Measurements from ENCODE around the gene PA2G4. TPM values are rescaled to one million over a fixed set of nuclear protein-coding genes. Genes with fewer than 3 reads are reported as not detected.

PA2G4 gene
- total RNA-seq, 1 donor from 2014 or later = 141 TPM

Other genes with a start within 250 kb of the PA2G4 start
- gene PYM1, start 176.7 kb upstream of the PA2G4 start, total RNA-seq (ENCODE audit: low replicate concordance) = 28.0 and 33.7 TPM in 2 replicates
- 28.6 and 46.6 TPM in 2 replicates for gene DGKA, start 173.4 kb upstream of the PA2G4 start, total RNA-seq (ENCODE audit: low replicate concordance)
- 1.4 and 136 TPM in 2 replicates for gene PMEL, start 138.5 kb upstream of the PA2G4 start, total RNA-seq (ENCODE audit: low replicate concordance)
- gene CDK2, start 137.7 kb upstream of the PA2G4 start, total RNA-seq (ENCODE audit: low replicate concordance) = 52.8 and 82.8 TPM in 2 replicates
- gene RAB5B, start 130.5 kb upstream of the PA2G4 start, total RNA-seq (ENCODE audit: low replicate concordance) = 105 and 131 TPM in 2 replicates
- 28.4 and 34.6 TPM in 2 replicates for gene SUOX, start 107.3 kb upstream of the PA2G4 start, total RNA-seq (ENCODE audit: low replicate concordance)
- gene IKZF4, start 83.5 kb upstream of the PA2G4 start, total RNA-seq (ENCODE audit: low replicate concordance) = 6.1 and 21.0 TPM in 2 replicates
- 20.2 and 38.7 TPM in 2 replicates for gene RPS26, start 62.6 kb upstream of the PA2G4 start, total RNA-seq (ENCODE audit: low replicate concordance)
- gene ERBB3, start 24.4 kb upstream of the PA2G4 start, total RNA-seq (ENCODE audit: low replicate concordance) = 76.5 and 176 TPM in 2 replicates
- gene RPL41, start 12.1 kb downstream of the PA2G4 start, total RNA-seq (ENCODE audit: low replicate concordance) = 4,566 and 4,714 TPM in 2 replicates
- 11.6 and 12.1 TPM in 2 replicates for gene ZC3H10, start 13.7 kb downstream of the PA2G4 start, total RNA-seq (ENCODE audit: low replicate concordance)
- 81.4 and 96.3 TPM in 2 replicates for gene ESYT1, start 23.7 kb downstream of the PA2G4 start, total RNA-seq (ENCODE audit: low replicate concordance)
- 66.2 and 161 TPM in 2 replicates for gene MYL6B, start 48.0 kb downstream of the PA2G4 start, total RNA-seq (ENCODE audit: low replicate concordance)
- 1,223 and 1,943 TPM in 2 replicates for gene MYL6, start 53.8 kb downstream of the PA2G4 start, total RNA-seq (ENCODE audit: low replicate concordance)
- 92.8 and 147 TPM in 2 replicates for gene SMARCC2, start 84.9 kb downstream of the PA2G4 start, total RNA-seq (ENCODE audit: low replicate concordance)
- 33.7 and 37.7 TPM in 2 replicates for gene RNF41, start 117.4 kb downstream of the PA2G4 start, total RNA-seq (ENCODE audit: low replicate concordance)
- gene NABP2, start 119.8 kb downstream of the PA2G4 start, total RNA-seq (ENCODE audit: low replicate concordance) = 37.5 and 40.0 TPM in 2 replicates
- 23.0 and 37.7 TPM in 2 replicates for gene SLC39A5, start 125.5 kb downstream of the PA2G4 start, total RNA-seq (ENCODE audit: low replicate concordance)
- 52.9 and 56.1 TPM in 2 replicates for gene ANKRD52, start 153.8 kb downstream of the PA2G4 start, total RNA-seq (ENCODE audit: low replicate concordance)
- 21.3 and 26.4 TPM in 2 replicates for gene COQ10A, start 162.4 kb downstream of the PA2G4 start, total RNA-seq (ENCODE audit: low replicate concordance)
- 278 and 290 TPM in 2 replicates for gene CS, start 195.8 kb downstream of the PA2G4 start, total RNA-seq (ENCODE audit: low replicate concordance)
- gene CNPY2, start 211.4 kb downstream of the PA2G4 start, total RNA-seq (ENCODE audit: low replicate concordance) = 194 and 217 TPM in 2 replicates
- gene PAN2, start 229.4 kb downstream of the PA2G4 start, total RNA-seq (ENCODE audit: low replicate concordance) = 58.3 and 77.5 TPM in 2 replicates
- gene IL23A, start 234.3 kb downstream of the PA2G4 start, total RNA-seq (ENCODE audit: low replicate concordance) = 0.48 and 1.3 TPM in 2 replicates